Measurements from ENCODE around the gene CIB4.

Gene CIB4

DNA sequence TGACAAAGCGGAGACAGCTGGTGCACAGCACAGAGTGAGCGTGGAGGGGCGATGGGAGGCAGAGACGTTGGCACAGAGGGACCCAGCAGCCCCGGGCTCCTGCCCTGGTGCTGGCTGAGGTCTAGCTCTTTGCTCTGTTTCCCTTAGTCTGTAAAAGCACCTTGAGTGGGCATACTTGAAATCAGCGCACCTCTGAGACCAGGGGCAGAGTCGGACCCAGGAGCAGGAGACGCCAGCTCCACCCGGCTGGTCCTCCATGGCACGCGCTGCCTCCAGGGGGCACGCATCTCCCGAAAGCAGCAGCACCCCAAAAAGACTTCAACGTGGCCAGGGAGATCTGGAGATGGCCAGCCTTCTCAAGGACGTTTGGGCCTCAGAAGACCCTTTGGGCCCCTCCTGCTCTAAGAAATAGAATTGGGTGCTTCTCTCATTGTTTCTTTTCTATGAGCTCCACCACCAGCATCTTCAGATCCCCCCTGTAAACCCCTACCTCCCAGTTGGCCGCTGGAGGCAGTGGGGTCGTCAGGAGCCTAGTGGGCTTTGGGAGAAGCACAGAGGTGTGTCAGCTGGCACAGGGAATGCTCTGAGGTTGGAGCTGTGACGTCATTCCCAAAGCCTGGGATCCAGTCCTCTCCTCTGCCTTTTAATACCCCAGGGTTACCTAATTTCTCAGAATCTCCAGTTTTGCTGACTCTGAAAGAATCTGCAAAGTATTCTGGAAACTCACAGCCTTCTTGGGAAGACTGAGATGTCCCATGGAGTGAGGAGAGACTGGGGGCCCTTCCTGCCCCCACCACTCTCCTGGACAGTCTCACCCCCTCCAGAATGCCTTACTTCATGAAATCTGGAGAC is 58.9 kb downstream of the CIB4 start:
- no peak for DNase-seq (ENCODE audit: low read depth)

DNA sequence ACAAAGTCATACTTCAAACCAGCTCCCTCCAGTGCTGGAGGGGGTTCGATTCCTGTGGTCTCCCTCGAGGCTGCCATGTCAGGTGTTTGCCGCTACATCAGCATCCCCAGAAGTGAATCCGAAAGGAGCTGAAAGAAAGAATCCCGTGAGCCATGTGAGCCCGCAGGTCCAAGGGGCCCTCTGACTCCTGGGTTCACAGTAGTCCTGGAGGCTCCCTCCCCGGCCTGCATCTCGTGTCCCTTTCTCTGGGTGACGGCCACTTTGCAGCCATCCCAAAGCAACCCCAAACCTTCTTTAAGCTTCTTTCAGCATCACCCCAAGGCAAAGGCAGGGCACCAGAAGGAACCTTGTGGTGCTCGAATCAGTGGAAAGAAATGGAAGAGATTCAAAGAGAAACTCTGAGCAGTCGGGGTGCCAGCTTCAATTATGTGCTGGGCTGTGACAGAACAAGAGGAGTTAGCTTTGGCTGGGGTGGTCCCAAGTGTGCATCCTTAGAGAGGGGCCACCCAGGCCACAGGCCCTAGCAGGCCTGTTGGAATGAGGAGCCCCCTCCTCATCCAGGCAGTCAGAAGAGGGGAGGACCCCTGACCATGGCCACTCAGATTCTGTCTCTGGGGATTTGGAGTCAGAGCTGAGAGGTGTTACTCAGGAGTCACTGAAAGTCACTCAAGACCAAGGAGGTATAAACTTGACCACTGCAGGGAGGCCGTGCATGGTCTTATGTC is 59.7 kb downstream of the CIB4 start:
- DNase-seq (ENCODE audit: low read depth), result no peak

GRCh38 chr2:26580751-26581150 is 60.4 kb downstream of the CIB4 start:
- no peak for DNase-seq (ENCODE audit: low read depth)

GRCh38 chr2:26580151-26580550 is 61.0 kb downstream of the CIB4 start:
- DNase-seq (ENCODE audit: low read depth), result no peak

DNA sequence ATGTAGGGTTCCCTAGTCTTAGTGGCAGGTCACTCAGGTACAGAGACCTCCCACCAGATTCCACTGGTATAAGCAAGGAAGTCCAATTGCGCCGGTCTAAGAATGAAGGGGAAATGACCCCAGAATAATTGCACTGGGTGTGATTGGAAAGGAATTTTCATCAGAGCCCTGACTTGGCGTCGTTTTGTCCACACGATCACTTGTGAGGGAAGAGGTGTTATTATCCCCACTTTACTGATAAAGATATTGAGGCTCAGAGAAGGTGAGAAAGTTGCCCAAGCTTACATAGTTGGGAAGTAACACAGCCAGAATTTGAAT is 61.5 kb downstream of the CIB4 start:
- no peak for DNase-seq (ENCODE audit: low read depth)

DNA sequence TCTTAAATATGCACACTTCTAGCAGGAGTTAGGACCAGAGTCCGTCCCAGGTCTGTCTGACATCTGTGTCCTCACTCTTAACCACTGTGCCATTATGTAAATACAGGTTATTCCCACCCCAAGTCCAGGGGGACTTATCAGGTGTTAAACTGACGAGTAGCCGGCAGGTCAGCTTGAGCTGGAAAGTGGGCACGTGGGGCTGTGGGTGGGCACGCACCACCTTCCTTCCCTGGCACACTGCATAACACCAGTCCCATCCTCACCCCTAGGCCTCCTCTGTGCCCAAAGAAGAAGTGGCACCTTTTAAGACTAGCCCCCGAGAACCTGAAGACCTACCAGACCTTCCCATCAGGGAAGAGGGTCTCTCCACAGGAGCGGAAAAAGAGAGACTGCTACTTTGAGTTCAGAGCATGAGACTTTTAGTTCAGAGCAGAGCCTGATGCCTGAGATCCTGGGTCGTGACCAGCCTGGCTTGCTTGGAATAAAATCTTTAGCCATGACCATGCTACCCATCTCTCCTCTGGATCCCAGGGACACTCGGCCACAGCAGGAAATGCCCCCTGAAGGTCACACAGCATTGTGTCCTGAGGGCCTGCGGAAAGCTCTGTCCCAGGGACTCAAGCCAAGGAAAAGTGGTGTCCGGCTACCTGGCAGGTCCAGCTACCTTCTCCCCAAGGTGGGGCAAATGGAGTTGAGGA is 62.0 kb downstream of the CIB4 start:
- DNase-seq (ENCODE audit: low read depth), result no peak

DNA sequence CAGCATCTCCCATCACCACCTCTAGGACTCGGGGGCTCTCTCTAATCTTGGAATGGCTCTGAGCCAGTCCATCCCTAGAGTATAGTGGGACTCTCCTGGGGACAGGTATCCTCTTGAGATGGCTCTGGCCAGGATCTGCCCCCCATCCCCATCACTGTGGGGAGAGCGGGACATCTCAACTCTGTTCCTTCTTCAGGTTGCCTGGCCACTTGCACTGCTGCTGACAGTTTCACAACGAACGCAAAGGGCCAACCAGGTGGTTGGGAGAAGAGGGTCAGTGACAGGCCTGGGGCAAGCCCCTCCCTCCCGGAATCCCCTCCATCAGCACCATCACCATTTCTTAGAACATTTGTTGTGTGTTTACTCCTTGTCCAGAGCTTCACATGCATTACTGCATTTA is 62.6 kb downstream of the CIB4 start:
- DNase-seq (ENCODE audit: low read depth), result no peak

GRCh38 chr2:26578113-26578458 is 63.1 kb downstream of the CIB4 start:
- no peak for DNase-seq (ENCODE audit: low read depth)

- peak; percentile 36 for DNase-seq (ENCODE audit: low read depth)
Measured at GRCh38 chr2:26577442-26578112, 63.6 kb downstream of the CIB4 start.

DNA sequence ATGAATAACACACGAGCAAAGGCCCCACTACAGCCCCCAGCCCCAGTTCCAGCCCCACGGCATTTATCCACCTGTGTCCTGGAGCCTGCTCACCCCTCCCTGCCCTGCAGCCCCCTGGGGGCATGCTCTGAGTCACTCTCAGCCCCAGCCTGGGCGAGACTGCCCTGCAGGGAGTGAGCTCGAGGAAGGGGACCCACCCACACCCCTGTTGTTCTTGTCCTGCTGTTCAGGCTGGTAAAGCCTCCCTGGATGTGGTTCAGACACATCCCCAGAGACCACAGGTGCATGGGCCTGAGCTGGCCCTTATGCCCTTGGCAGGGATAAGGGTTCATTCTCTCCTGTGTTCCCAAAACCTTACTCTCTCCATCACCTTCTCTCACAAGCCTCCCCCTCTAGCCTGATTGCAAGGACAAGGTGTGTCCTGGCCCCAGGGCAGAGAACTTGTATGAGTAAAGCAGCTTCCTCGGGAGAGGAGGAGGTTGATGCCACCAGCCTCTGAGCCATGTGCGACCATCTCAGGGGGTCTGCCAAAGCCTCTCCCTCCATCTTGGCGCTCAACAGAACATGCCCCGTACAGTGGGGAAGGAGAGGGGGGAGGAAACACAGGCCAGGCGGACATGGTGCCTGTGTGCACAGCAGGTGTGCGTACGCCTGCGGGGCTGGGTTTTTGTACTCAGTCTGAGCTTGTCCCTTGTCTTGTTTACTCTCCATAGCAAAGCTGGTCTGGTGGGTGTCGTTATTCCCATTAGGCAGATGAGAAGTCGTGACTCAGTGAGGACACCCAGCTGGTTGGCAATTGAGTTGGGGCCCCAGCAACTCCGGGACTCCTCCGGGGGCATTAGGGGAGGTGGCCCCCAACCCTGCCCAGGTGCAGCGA is 64.4 kb downstream of the CIB4 start:
- no peak for DNase-seq (ENCODE audit: low read depth)

- DNase-seq (ENCODE audit: low read depth), result no peak
Measured at GRCh38 chr2:26575836-26576564, 65.2 kb downstream of the CIB4 start.

DNA sequence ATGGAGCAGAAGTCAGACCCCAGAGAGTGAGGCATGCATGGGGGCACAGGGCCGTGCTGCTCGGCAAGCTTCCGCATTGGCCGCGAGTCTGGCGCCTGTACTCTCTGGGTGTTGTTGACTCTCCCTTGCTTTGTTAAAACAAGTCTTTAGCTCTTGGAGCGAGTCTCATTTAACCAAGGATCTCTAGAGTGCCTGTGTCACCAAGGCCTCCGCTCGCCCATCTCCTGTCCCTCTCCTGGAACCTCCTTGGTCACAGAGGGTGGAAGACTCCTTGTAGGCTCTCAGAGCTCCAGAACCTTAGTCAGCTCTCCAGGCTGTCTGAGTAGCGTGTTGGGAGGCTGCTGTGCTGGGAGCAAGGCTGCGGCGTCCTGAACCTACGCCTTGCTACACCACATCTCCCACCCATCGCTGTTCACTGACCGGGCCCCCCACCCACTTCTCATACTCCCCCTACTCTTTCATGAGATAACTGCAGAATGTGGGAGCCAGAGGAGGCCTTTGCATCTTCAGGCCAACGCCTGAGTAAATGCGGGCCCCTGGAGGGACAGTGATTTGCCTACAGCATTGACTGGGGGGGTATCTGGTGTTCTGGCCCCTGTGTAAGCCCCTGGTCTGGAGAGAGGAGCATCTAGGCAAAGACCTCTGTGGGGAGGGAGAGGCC is 66.1 kb downstream of the CIB4 start:
- no peak for DNase-seq (ENCODE audit: low read depth)

DNA sequence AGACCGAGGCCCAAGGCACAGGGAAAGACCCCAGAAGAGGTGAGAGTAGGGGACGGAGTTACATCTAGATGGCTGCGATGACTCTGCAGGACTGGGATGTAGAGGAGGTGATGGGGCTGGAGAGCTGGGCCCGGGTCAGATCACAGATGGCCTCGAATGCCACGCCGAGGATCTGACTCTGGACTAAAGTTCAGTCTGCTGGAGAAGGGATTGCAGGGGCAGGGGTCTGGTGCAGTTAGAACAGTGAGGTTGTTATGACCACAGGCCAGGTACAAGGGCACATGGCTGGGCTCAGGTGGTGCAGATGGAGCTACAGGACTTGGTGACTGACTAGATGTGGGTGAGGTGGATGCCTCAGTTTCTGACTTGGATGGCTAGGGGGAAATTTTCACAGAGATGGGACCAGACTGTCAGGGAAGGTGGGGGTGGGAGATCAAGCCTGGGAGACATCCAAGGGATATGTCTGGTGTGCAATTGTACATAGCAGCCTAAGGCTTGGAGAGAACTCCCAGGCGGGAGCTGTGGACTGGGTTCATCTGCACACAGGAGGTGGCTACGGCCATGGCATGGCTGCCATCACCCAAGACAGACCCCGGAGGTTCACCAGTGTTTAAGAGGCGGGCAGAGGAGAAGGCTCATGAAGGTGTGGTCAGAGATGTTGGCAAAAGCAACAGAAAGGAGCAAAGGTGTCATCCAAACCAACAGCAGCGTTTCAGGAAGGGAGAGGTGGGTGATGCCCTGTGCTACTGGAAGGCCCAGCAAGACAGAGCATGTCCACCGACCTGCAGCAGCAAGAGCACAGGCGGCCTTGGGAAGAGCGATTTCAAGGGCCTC is 66.9 kb downstream of the CIB4 start:
- DNase-seq (ENCODE audit: low read depth), result no peak

DNA sequence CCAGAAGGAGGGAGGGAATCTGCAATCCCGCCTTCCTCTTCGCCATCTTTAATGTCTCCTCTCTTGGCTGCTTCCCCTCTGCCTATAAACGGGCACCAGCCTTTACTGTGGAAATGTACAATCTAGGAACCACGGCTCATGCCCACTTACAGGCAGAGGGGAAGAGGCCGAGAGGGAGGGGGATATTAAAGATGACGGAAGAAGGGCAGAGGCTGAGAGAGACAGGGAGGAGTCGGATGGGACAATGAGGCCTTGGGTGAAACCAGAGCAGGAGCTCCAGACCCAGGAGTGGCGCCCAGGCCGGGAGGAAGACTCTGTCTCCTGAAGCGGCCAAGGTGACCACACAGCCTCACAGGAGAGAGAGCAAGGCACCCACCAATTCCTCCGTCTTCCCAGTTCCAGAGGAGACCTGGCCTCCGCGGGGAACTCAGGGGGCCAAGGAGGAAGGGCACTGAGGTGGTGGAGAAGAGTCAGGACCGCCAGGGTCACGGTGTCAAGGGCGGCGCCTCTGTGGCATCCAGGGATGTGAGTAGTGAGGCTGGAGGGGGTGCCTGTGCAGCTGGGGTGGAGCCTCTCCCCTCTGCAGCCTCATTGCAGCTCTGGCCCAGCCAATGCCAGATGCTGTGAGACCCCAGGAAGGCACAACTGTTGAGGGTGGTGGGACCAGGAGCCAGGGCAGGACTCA is 67.8 kb downstream of the CIB4 start:
- no peak for DNase-seq (ENCODE audit: low read depth)

GRCh38 chr2:26572591-26572990 is 68.6 kb downstream of the CIB4 start:
- no peak for DNase-seq (ENCODE audit: low read depth)

GRCh38 chr2:26571316-26571715 is 69.8 kb downstream of the CIB4 start:
- DNase-seq (ENCODE audit: low read depth), result no peak

DNA sequence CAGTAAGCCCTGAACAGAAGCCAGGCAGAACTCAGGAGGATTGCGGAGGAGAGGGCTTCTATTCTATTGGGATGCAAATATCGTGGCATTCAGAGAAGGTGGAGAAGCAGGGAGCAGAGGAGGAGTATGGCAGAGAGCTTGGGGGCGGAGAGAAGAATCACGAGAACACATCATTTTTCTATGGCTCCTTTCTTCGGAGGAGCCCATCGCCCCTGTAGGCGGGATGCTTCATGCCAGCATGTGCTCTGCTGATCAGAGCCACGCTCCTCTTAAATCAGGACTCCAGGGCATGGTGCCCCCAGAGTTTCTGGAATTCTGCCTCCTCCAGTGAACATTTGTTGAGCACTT is 71.1 kb downstream of the CIB4 start:
- DNase-seq (ENCODE audit: low read depth), result no peak

DNA sequence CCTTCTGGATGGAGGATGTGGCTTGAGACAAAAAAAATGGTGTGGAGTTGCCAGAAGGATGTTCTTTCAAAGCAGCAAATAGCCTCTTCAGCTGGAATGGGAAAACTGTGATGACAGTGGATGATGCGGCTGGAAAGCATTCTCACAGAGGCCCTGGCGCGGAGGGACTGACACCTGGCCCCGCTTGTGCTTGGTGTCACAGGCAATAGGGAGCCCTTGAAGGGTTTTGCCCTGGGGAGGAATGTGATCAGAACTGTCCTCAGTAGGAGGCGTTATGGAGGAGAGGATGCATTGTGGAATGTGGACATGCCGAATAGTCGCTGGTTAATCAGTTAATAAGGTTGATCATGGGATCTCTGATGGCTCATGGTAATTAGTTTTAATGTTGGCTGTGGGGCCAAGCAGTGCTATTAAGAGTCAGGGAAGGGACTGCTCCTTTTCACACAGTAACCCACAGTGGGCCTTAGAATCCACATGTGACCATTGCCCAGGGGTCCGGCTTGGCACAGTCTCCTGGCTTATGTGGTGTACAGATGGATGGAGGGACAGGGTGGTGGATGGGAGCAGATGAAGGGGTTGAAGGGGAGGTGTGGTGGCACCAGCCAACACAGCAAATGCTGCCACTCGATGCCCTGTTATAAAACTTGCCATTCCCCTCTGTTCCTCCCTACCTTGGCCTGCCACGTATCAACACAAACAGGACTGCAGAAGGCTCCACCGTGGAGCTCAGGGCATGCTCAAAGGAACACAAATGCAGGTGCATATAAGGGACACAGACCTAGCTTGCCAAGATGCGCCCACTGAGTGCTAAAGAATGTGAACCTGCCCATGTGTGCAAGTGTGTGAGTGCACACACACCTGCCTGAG is 71.7 kb downstream of the CIB4 start:
- DNase-seq (ENCODE audit: low read depth), result no peak

All from iris pigment epithelial cell (primary cell).